ENCODE data around the gene VWF. TPM values are rescaled to one million over a fixed set of nuclear protein-coding genes. Genes with fewer than 3 reads are reported as not detected.
"Not testable (repeated sequence)": the region's sequence is repeated elsewhere in the genome, so short reads cannot be mapped to it uniquely, and the experiment has no call there.

VWF gene
- total and polyA plus RNA-seq, 11 donors, result 125 to 503 (median 238) TPM

DNA sequence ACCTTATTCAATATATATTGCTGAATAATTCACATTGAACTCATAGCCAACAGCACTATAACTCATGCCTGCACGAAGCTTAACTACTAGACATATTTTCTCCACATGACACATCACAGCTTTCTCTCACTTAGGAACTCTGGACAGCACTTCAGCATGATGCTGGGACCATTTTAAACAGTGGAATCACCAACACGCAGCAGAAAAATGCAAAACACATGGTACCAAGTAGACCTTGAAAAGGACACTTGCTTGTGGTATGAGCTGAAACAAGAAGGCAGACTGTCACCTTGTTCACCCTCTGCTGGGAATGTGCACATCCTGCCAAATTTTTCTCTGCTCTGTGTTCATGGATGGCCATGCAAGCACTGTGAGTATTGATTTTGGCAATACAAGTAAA, 40.9 kb upstream of the VWF start:
- peaks cover 4 to 59% (median 36%) of the 10 kb centered on the region in 12 donors for H3K4me1 ChIP-seq
- ATAC-seq, result no peak
- H3K27me3 ChIP-seq, result no peaks in the 10 kb centered on the region
- TF ChIP-seq POLR2A (IDR thresholded peaks at IDR 0.05), result no peak
- TF ChIP-seq CTCF (IDR thresholded peaks at IDR 0.05), result no peak
- H3K4me3 ChIP-seq, result no peak overlapping the region
- no peak for DNase-seq
- no peak overlapping the region for H3K27ac ChIP-seq
- WGBS, 4 donors, result 59 to 69% (median 64%) methylated on average over 2 of the region's 2 CpGs
- H3K9me3 ChIP-seq, result no peaks in the 10 kb centered on the region
- H3K36me3 ChIP-seq, result no peaks in the 10 kb centered on the region
- intact Hi-C loops (cut with DNase I), result loop anchor here in 1 of 10 donors (5.0 kb wide), 1 partner anchor 83 kb away; no protein-coding TSS in a partner anchor

DNA sequence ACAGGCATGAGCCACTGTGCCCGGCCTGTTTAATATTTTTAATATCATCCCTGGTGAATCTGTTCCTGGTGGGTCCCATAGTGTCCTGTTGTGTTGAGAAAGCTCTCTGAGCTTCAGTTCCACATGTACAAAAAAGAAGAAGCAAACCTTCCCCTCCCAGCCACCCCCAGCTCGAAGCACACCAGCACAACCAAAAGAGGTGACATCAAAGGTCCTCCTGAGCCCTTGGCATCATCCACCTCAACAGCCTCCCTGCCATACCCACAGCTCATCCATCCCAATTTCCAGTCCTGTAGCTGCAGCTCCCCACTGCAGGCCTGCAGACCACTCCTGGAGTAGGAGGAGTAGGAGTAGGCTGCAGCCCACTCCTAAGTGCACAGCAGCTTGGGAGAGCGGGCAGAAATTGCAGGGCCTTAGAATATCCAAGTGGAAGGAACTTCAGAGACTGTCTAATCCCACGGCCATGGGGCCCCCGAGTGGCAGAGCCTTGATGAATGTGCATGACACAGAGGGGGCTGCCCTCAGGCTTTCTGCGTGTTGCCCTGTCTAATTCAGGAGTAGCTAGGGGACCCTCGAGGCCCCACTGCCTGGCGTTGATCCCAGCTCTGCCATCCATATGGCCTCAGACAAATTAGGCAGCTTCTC, 39.1 kb upstream of the VWF start:
- intact Hi-C loops (cut with DNase I), result no loop called here
- no peak for DNase-seq
- Histone ChIP-seq H3K36me3 (no peaks in the 10 kb centered on the region), H3K27ac (no peak overlapping the region), H3K4me3 (no peak overlapping the region), H3K4me1 (peaks cover 4 to 47% (median 35%) of the 10 kb centered on the region in 12 donors), H3K27me3 (peaks cover 0 to 4% (median 0%) of the 10 kb centered on the region in 9 donors), H3K9me3 (no peaks in the 10 kb centered on the region)
- WGBS, 4 donors, result 81 to 94% (median 92%) methylated on average over 7 to 8 of the region's 8 CpGs
- ATAC-seq, result no peak
- no peak for TF ChIP-seq POLR2A (IDR thresholded peaks at IDR 0.05)
- TF ChIP-seq CTCF (IDR thresholded peaks at IDR 0.05), result no peak

DNA sequence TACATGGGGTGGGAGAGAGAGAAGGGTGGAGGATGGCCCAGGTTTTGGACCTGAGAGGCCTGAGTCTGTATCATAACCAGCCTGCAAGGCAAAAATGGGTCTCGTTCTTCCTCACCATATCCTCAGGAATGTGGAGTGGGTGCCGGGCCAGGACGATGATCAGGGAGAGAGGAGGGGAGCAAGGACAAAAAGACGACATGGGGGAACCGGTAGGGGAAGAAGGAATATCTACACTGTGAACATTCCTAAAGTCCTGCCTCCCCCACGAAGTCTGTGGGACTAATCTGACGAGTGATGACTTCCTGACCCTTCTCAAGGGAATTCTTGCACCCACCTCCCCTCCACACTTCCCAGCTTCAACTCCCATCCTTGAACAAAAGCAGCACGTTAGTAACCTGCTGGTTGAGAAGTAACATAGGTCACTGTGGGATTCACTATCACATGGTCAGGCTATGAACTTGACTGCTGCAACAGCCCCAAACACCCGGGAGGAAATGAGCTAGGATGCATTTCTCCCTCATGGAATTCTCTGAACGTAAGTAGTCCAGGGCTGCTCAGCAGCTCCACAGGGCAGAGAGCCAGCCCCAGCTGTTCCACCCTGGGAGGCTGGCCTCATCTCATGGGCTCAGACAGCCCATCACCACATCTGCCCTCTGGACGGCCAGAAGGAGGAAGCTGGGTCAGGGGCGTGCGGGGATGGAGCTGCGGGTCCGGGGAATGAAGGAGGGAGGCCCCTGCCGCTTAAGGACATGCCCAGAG, 36.8 kb upstream of the VWF start:
- H3K4me1 ChIP-seq, result peaks cover 0 to 35% (median 23%) of the 10 kb centered on the region in 12 donors
- WGBS, 4 donors, result 28 to 43% (median 38%) methylated on average over 16 of the region's 16 CpGs
- intact Hi-C loops (cut with DNase I), result no loop called here
- TF ChIP-seq CTCF (IDR thresholded peaks at IDR 0.05) (no peak), POLR2A (IDR thresholded peaks at IDR 0.05) (no peak)
- H3K4me3 ChIP-seq, result no peak overlapping the region
- peaks cover 0 to 4% (median 0%) of the 10 kb centered on the region in 9 donors for H3K27me3 ChIP-seq
- peak; percentile 48 to 88 (median 76) for ATAC-seq
- no peaks in the 10 kb centered on the region for H3K36me3 ChIP-seq
- peak in 4 of 5 donors; percentile 70 to 77 (median 74) for DNase-seq
- H3K27ac ChIP-seq, result peak overlapping the region in 11 of 12 donors; percentile 40 to 81 (median 67)
- H3K9me3 ChIP-seq, result no peaks in the 10 kb centered on the region

DNA sequence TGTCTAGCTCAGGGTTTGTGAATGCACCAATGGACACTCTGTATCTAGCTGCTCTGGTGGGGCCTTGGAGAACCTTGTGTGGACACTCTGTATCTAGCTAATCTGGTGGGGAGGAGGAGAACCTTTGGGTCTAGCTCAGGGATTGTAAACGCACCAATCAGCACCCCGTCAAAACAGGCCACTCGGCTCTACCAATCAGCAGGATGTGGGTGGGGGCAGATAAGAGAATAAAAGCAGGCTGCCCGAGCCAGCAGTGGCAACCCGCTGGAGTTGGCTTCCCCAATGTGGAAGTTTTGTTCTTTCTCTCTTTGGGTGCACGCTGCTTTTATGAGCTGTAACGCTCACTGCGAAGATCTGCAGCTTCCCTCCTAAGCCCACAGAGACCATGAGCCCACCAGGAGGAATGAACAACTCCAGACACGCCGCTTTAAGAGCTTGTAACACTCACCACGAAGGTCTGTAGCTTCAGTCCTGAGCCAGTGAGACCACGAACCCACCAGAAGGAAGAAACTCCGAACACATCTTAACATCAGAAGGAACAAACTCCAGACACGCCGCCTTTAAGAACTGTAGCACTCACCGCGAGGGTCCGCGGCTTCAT, 35.7 kb upstream of the VWF start:
- H3K27me3 ChIP-seq; H3K4me3 ChIP-seq; ATAC-seq; intact Hi-C loops (cut with DNase I); DNase-seq; H3K36me3 ChIP-seq; H3K9me3 ChIP-seq: not testable (repeated sequence)
- H3K4me1 ChIP-seq, result peaks cover 0 to 39% (median 22%) of the 10 kb centered on the region in 12 donors
- peak overlapping the region in 8 of 12 donors; percentile 35 to 81 (median 66) for H3K27ac ChIP-seq
- 83 to 91% (median 90%) methylated on average over 19 of the region's 19 CpGs for WGBS, 4 donors

GRCh38 chr12:6159166-6160011, 34.9 kb upstream of the VWF start:
- intact Hi-C loops (cut with DNase I); H3K9me3 ChIP-seq; H3K4me3 ChIP-seq; ATAC-seq; H3K27me3 ChIP-seq; H3K36me3 ChIP-seq; DNase-seq: not testable (repeated sequence)
- H3K4me1 ChIP-seq, result peaks cover 0 to 46% (median 24%) of the 10 kb centered on the region in 12 donors
- 70 to 92% (median 83%) methylated on average over 20 to 50 of the region's 50 CpGs for WGBS, 4 donors
- peak overlapping the region in 3 of 12 donors; percentile 42 to 76 (median 64) for H3K27ac ChIP-seq

All from heart left ventricle (tissue), 16 donors.